CD4-positive, alpha-beta T cell treated with Interleukin-2 at 100 ng/mL for 4 hours (primary cell): ENCODE measurements around the gene AHRR.
A peak's percentile ranks its signal among the peaks of the same experiment; 100 is the strongest.

Experiments
- DNase-seq: peaks from one replicate; pipeline ENCODE4 v3.0.0-alpha.2; 2020; ENCODE audit warnings: low spot score

AHRR gene

GRCh38 chr5:429453-430188, 108.1 kb downstream of the AHRR start:
- DNase-seq: no peak

GRCh38 chr5:430214-430925, 108.9 kb downstream of the AHRR start:
- DNase-seq: no peak

- peak; percentile 17 for DNase-seq
Observed at GRCh38 chr5:431001-431710, 109.6 kb downstream of the AHRR start.

DNA sequence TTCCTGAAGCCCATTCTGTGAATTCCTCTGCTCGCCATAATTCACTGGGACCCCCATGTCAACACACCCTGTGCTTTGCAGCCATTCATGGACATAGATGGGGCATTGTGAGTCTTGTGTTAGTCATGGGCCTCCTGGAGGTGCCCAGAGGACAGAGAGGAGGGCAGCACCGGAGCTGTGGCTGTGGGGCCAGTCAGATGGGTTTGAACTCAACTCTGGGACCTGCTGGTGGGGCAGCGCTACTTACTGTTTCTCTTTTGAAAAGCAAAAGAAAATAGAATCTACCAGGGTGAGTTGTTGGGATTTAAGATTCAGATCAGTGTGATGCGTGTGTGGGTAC, 110.2 kb downstream of the AHRR start:
- no peak for DNase-seq

DNA sequence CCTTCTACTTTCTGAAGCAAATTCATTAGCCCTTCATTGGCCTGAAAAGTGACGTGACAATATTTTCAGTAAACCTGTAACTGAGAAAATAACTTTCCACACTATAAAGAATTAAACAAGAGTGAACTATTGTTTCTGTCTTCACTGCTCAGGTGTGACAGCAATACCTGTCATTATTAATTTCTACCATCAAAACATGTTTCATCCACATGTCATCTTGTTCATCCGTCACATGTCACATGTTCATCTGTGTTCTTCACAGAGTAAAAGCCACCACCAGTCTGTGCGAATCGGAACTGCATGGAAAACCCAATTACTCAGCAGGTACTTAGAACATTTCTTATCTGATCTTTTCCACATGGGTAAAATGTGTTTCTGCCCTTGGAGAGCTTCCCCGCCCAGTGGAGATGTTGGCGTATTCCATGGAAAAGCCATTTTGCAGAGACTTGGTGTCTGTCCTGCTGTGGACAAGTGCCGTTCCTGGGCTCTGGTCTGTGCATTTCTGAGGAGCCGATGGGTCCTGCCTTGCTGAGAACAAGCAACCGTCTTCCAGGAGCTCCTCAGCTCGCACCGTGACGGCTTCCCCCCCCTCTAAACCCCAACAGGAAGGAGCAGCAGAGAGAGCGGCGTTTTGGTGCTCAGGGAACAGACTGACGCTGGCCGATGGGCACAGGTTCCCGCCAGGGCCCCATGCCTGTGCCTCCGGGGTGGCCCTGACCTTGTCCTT, 110.8 kb downstream of the AHRR start:
- DNase-seq: no peak

DNA sequence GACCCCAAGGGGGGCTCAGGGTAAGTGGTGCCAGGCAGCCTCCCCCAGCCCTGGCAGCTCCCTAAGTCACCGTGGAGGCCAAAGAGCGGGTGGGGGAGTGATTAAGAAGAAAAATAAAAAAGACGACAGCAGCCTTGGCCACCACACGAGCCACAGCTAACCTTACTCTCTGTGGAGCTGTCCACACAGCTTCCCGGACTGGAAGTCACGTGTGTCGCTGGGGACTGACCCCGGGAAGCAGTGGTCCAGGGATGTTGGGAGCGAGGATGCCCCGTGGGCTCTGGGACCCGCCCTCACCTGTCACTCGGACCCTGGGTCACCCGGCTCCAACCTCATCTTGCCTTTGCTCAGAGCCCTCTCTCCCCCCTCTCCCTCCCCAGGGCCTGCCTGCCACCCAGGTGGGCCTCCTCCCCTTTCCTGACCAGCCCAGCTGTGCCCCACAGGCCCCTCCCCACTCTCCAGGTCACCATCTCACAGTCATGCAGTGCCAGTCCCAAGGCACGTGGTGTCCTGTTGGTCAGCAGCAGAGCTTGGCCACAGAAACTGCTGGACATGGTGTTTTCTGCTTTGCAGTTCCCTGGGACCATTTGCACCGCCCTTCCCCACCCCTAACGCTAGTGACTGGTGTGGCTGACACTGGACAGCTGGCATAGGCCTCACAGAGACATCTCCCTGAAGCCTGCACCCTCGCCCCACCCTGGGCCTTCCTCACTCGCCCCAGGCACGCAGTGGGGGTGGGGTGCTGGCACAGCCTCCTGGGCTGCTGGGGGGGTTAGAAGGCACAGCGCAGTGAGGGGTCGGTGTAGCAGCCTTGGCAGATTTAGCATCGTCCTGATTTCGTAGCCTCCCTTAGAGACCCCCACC, 111.6 kb downstream of the AHRR start:
- DNase-seq: no peak

GRCh38 chr5:433836-434235, 112.3 kb downstream of the AHRR start:
- no peak for DNase-seq

DNA sequence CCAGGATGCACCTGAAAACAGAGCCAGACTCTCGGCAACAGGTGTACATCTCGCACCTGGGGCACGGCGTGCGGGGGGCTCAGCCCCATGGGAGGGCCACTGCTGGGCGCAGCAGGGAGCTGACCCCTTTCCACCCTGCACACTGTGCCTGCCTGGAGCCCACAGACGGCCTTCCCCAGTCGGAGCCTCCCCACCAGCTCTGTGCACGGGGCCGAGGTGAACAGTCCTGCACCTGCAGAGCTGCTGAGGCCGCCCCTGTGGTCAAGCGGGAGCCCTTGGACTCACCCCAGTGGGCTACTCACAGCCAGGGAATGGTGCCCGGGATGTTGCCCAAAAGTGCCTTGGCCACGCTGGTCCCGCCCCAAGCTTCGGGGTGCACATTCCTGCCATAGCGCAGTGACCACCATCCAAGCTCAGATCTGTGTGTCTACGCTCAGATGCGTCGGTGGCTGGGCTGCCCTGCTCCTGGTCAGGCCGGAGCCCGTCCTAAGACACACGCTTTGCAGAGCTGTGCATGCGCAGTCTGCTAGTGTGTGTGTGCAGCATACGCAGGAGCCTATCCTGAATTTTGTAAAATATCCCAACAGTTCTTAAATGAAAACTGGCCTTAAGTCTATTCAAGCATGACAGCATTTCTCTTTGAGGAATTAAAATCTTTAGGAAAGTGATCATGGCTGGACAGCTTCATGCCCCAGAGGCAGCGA, 113.1 kb downstream of the AHRR start:
- DNase-seq: no peak

DNA sequence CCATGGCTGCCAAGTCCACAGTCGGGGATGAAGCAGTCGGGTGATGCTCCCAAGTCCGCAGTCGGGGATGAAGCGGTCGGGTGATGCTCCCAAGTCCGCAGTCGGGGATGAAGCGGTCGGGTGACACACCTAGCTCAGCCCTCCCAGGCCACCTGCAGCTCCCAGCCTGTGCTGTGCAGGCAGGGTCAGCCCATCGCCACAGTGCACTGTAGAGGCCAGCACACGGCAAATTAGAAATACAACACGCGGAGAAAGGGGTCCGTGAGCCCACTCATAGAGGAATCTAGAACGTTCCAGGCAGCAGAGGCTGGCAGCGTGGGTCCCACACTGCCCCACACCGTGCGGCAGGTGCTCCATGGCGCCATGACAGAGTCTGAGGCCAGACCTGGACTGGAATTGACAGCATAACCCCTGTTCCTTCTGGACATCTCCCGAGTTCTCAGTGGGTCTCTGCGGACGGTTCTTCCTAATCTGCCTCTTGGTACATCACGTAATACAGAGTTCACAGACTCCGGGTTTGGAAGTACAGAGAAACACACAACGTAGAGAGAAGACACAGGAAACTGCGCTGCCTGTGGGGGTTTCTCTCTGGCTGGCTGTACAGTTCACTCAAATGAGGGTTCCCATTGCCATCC, 113.8 kb downstream of the AHRR start:
- no peak for DNase-seq

- no peak for DNase-seq
Observed at GRCh38 chr5:435961-436640, 114.6 kb downstream of the AHRR start.

GRCh38 chr5:436641-436975, 115.1 kb downstream of the AHRR start:
- no peak for DNase-seq

GRCh38 chr5:437281-437771, 115.8 kb downstream of the AHRR start:
- DNase-seq: no peak

DNA sequence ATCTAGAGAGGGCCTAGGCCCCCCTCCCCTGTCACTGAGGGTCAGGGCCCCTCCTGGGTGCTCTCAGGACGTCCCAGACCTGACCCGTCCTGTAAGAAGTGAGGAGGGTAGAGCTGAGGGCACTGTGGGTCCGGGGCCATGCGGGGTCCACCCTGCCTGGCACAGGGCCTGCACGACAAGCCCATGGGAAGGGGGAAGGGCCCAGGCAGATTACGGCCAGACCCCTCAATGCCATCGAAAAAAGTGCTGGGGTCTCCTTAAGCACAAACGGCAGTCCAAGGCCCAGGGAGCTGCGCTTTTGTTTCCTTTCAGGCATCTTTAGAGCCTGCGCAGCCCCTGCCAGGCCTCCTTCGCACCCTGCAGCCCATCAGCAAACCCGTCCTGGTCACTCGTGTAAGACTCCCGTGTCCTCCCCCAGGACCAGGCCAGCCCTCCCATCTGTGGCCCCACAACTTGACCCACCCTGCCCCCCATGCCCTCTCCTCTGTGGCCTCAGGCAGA, 117.0 kb downstream of the AHRR start:
- no peak for DNase-seq

DNA sequence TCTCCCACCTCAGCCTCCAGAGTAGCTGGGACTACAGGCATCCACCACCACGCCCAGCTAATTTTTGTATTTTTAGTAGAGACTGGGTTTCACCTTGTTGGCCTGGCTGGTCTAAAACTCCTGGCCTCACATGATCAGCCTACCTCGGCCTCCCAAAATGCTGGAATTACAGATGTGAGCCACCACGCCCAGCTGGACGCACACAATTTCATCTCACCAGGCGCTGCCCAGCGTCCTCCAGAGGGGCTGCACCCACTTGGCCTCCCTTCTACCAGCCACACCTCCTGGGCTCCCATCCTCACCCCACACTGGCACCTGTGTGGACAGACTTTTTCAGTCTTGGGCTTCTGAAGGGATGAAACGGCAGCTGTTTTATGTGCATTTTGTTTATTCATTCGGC, 117.7 kb downstream of the AHRR start:
- DNase-seq: no peak

GRCh38 chr5:439636-440035, 118.1 kb downstream of the AHRR start:
- no peak for DNase-seq

- no peak for DNase-seq
Observed at GRCh38 chr5:440401-441201, 119.1 kb downstream of the AHRR start.

DNA sequence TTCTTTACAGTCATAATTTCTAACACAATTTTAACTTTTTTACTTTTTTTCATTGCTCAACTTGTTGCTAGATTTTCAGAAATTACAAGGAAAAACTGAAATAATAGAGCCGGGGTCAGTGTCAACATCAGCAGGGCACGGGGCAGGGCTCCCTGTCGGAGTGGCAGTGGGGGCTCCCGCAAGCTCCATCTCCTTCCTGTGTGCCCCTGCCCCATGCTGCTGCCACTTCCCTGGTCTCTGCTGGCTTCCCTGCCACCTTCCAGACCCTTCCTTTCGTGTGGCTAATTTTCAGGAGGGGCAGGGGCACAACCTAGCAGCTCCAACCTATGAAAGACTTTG, 120.5 kb downstream of the AHRR start:
- no peak for DNase-seq

- DNase-seq: peak; percentile 74
Observed at GRCh38 chr5:442335-443238, 121.1 kb downstream of the AHRR start, which contains the start of gene EXOC3. Gene EXOC3, plus strand, starts transcription at chr5:443176. Its CDS starts 3,030 bp downstream, at chr5:446206.
